ENCODE measurements around the gene SMC5. TPM values are rescaled to one million over a fixed set of nuclear protein-coding genes. Genes with fewer than 3 reads are reported as not detected.

SMC5 gene
- total and polyA plus RNA-seq, 4 donors = 9.8 to 90.5 (median 19.1) TPM

DNA sequence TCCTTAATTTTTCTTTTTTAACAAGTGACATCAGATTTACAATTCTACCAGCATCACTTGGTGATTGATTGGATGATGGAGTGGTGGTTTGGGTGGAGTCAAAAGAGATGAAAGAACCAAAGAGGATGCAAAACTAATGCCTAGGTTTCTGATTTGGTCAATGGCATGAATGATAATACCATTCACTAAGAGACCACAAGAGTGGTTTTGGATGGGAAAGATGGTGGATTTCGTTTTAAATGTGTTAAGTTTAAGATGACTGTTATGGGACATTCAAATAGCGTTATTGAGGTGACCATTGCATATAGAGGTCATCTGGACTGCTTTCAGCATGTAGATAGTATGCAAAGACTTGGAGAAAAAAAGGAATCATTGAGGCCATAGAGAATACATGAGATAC is 3.6 kb downstream of the SMC5 start:
- Histone ChIP-seq H3K9ac (ENCODE audit: insufficient read depth in 1 of 2, low read length in 2 of 2) (peak overlapping the region in 1 of 2 donors; percentile 20), H3K27me3 (ENCODE audit: control insufficient read depth in 3 of 3, insufficient read depth in 3 of 3, low read length in 2 of 3) (no peaks in the 10 kb centered on the region), H3K36me3 (ENCODE audit: control insufficient read depth in 4 of 4, insufficient read depth in 4 of 4, low read length in 4 of 4) (peaks cover 3 to 32% (median 14%) of the 10 kb centered on the region in 4 donors), H3K27ac (ENCODE audit: low read depth in 1 of 2, low read length in 1 of 2) (peak overlapping the region in 1 of 2 donors; percentile 73), H3K4me3 (no peak overlapping the region), H3K4me1 (ENCODE audit: control insufficient read depth in 5 of 5, insufficient read depth in 5 of 5, low read length in 5 of 5) (peaks cover 5 to 44% (median 29%) of the 10 kb centered on the region in 5 donors), H3K9me3 (ENCODE audit: control insufficient read depth in 4 of 4, insufficient read depth in 3 of 4, low read length in 3 of 4) (no peaks in the 10 kb centered on the region)
- TF ChIP-seq, protein P1, sequence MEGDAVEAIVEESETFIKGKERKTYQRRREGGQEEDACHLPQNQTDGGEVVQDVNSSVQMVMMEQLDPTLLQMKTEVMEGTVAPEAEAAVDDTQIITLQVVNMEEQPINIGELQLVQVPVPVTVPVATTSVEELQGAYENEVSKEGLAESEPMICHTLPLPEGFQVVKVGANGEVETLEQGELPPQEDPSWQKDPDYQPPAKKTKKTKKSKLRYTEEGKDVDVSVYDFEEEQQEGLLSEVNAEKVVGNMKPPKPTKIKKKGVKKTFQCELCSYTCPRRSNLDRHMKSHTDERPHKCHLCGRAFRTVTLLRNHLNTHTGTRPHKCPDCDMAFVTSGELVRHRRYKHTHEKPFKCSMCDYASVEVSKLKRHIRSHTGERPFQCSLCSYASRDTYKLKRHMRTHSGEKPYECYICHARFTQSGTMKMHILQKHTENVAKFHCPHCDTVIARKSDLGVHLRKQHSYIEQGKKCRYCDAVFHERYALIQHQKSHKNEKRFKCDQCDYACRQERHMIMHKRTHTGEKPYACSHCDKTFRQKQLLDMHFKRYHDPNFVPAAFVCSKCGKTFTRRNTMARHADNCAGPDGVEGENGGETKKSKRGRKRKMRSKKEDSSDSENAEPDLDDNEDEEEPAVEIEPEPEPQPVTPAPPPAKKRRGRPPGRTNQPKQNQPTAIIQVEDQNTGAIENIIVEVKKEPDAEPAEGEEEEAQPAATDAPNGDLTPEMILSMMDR (IDR thresholded peaks at IDR 0.05; ENCODE audit: control extremely low read depth, extremely low read depth) = no peak
- no peak for ATAC-seq (ENCODE audit: insufficient read depth, low FRiP score)
- 87 to 99% methylated on average over 2 of the region's 2 CpGs for WGBS, 2 donors
- no peak for DNase-seq

DNA sequence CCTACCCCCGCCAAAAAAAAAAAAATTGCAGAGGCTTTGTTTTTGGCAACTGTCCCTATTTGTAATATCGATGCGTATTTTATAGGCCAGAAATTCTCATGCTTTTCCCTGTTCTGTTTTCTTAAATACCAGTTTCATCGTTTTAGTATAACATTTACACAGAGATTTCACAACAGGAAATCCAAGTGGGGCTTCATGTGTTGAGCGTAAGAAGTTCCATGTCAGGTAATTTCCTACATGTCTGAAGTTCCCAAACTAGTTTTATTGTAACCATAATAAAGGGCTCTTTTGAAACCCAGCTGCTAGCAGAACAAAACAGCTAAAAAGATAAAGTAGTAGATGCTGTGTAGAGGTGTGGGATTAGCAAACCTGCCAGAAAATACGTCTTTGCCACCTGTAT is 4.2 kb downstream of the SMC5 start:
- ATAC-seq (ENCODE audit: insufficient read depth, low FRiP score) (no peak), DNase-seq (peak in 2 of 3 donors; percentile 62 to 68)
- peak overlapping the region in 1 of 2 donors; percentile 73 for H3K27ac ChIP-seq (ENCODE audit: low read depth in 1 of 2, low read length in 1 of 2)
- H3K4me1 ChIP-seq (ENCODE audit: control insufficient read depth in 5 of 5, insufficient read depth in 5 of 5, low read length in 5 of 5) = peaks cover 5 to 38% (median 24%) of the 10 kb centered on the region in 5 donors
- no peaks in the 10 kb centered on the region for H3K9me3 ChIP-seq (ENCODE audit: control insufficient read depth in 4 of 4, insufficient read depth in 3 of 4, low read length in 3 of 4)
- H3K27me3 ChIP-seq (ENCODE audit: control insufficient read depth in 3 of 3, insufficient read depth in 3 of 3, low read length in 2 of 3) = no peaks in the 10 kb centered on the region
- TF ChIP-seq, protein P1 (IDR thresholded peaks at IDR 0.05; ENCODE audit: control extremely low read depth, extremely low read depth) = no peak
- peaks cover 6 to 34% (median 14%) of the 10 kb centered on the region in 4 donors for H3K36me3 ChIP-seq (ENCODE audit: control insufficient read depth in 4 of 4, insufficient read depth in 4 of 4, low read length in 4 of 4)
- H3K9ac ChIP-seq (ENCODE audit: insufficient read depth in 1 of 2, low read length in 2 of 2) = peak overlapping the region in 1 of 2 donors; percentile 20
- no peak overlapping the region for H3K4me3 ChIP-seq
- WGBS, 2 donors = 44 to 45% methylated on average over 6 of the region's 6 CpGs

DNA sequence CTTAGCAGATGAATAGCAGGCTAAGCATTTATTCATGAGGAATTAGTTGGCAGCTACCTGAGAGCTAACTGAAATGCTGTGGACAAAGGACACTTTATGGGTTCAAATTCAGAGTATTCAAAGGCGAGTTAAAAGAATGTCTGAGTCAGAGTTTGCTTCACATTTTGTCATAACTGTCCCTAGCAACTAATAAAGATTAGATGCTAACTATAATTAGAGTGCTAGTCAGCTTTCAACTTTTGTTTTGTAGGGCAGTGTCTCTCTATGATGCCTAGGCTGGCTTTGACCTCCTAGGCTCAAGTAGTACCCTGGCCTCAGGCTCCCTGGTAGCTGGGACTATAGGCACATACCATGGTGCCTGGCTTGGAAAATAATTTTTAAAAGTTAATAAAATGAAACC is 4.6 kb downstream of the SMC5 start:
- peak overlapping the region in 1 of 2 donors; percentile 38 for H3K9ac ChIP-seq (ENCODE audit: insufficient read depth in 1 of 2, low read length in 2 of 2)
- H3K4me1 ChIP-seq (ENCODE audit: control insufficient read depth in 5 of 5, insufficient read depth in 5 of 5, low read length in 5 of 5) = peaks cover 5 to 38% (median 20%) of the 10 kb centered on the region in 5 donors
- H3K9me3 ChIP-seq (ENCODE audit: control insufficient read depth in 4 of 4, insufficient read depth in 3 of 4, low read length in 3 of 4) = no peaks in the 10 kb centered on the region
- WGBS, 2 donors = 60 to 84% methylated on average over 1 of the region's 1 CpG
- TF ChIP-seq, protein P1 (IDR thresholded peaks at IDR 0.05; ENCODE audit: control extremely low read depth, extremely low read depth) = no peak
- no peaks in the 10 kb centered on the region for H3K27me3 ChIP-seq (ENCODE audit: control insufficient read depth in 3 of 3, insufficient read depth in 3 of 3, low read length in 2 of 3)
- H3K27ac ChIP-seq (ENCODE audit: low read depth in 1 of 2, low read length in 1 of 2) = peak overlapping the region in 1 of 2 donors; percentile 73
- peaks cover 6 to 34% (median 14%) of the 10 kb centered on the region in 4 donors for H3K36me3 ChIP-seq (ENCODE audit: control insufficient read depth in 4 of 4, insufficient read depth in 4 of 4, low read length in 4 of 4)
- no peak for ATAC-seq (ENCODE audit: insufficient read depth, low FRiP score)
- peak in 2 of 3 donors; percentile 23 to 36 for DNase-seq
- H3K4me3 ChIP-seq = no peak overlapping the region

DNA sequence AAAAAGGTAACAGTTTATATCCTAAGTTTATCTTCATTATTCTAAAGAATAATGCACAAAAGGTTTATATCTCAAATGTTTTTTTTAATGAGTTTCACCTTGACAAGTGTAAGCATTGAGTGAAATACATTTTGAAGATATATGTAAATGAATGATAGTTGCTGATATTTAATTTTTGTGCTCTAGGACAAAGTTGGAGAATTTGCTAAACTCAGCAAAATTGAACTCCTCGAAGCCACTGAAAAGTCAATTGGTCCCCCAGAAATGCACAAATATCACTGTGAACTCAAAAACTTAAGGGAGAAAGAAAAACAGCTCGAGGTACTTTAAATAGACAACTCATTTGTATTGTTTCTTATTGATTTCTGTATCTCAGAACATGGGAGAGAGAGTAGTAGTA is 19.5 kb downstream of the SMC5 start:
- Histone ChIP-seq H3K36me3 (ENCODE audit: control insufficient read depth in 4 of 4, insufficient read depth in 4 of 4, low read length in 4 of 4) (peaks cover 3 to 40% (median 16%) of the 10 kb centered on the region in 4 donors), H3K4me1 (ENCODE audit: control insufficient read depth in 5 of 5, insufficient read depth in 5 of 5, low read length in 5 of 5) (peaks cover 0 to 2% (median 0%) of the 10 kb centered on the region in 5 donors), H3K27ac (ENCODE audit: low read depth in 1 of 2, low read length in 1 of 2) (no peak overlapping the region), H3K9me3 (ENCODE audit: control insufficient read depth in 4 of 4, insufficient read depth in 3 of 4, low read length in 3 of 4) (no peaks in the 10 kb centered on the region), H3K9ac (ENCODE audit: insufficient read depth in 1 of 2, low read length in 2 of 2) (no peak overlapping the region), H3K4me3 (no peak overlapping the region), H3K27me3 (ENCODE audit: control insufficient read depth in 3 of 3, insufficient read depth in 3 of 3, low read length in 2 of 3) (no peaks in the 10 kb centered on the region)
- no peak for ATAC-seq (ENCODE audit: insufficient read depth, low FRiP score)
- TF ChIP-seq, protein P1 (IDR thresholded peaks at IDR 0.05; ENCODE audit: control extremely low read depth, extremely low read depth) = no peak
- DNase-seq = no peak
- WGBS, 2 donors = 92 to 93% methylated on average over 2 of the region's 2 CpGs
